ENCODE data around the gene HOXC9. TPM values are rescaled to one million over a fixed set of nuclear protein-coding genes. Genes with fewer than 3 reads are reported as not detected.

The HOXC9 gene
- total RNA-seq, 1 experiment from 2014 or later: 0.54 TPM

DNA sequence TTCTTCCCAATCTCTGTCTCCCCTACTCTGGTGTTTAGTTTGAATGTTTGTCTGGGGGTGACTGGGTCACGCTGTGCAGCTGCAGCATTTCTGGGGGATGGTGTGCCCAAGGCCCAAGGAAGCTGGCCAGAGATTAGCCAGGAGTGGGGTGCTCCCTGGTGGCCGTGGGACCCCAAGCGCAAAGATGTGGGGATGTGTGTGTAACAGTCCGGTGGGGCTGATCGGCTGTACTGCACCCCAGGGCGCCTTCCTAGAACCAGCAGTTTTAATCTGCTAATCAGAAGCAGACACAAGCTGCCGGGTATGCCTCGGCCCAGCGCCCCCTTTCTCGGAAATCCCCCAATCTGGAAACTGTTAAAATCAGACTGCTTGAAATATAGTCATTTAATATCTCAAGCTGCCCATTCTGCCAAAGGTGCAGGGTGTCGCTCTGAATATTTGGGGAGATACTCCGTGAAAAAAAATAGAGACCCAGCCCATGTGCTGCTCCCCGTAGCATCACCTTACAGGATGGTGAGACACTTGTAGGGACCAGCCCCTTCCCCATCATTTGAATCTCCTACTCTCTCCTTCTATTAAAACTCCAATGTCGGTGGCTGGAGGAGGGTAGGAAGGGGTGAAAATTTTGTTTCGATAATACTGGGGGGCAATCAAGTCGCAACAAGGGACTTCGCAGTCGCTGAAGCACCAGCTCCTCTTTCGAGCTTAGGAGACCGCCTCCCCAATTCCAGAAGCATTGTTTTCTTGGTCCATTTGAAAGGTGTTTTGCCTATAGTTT, 4.3 kb downstream of the HOXC9 start:
- intact Hi-C loops (cut with micrococcal nuclease; ENCODE audit: unreplicated experiment): no loop called here
- Mint-ChIP-seq H3K27me3 (ENCODE audit: unreplicated experiment) (peaks cover 89% of the 10 kb centered on the region), H3K4me3 (ENCODE audit: low read depth, unreplicated experiment) (no peak overlapping the region)

DNA sequence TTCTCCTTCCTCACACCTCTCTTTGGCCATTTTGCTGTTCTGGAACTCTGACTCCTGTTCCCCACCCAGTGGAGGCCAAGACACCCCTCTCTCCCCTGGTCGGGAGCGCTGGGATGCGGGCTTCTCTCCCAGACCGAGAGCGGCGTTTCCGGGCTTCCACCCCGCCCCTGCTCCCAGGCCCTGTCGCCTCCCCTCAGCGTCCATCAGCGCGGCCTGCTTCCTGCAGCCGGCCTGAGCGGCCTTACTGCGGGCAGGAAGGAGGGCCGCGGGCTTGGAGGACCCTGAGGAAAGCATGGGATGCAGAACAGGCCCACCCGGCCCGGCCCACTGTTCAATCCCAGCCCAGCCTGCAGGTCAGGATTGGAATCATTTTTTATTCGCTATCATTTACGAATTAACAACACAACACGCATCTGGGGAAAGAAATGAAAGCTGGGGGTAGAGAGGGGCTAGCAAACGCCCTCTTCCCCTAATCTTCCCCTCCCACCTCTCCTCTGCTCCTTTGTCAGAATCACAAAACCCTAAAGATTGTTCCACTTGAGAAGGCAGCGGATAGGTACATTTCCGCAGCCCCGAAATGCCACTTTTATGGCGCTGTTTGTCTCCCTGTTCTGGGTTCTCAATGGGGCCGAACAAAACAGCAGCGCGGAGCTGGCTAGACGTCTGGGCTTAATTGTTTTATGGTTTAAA, 5.0 kb downstream of the HOXC9 start:
- DNase-seq: no peak
- no TSS peak for BruUV-seq (replicated peaks)
- H3K9me3 Mint-ChIP-seq (ENCODE audit: low read depth, unreplicated experiment): no peaks in the 10 kb centered on the region
- no peak overlapping the region for H3K4me3 Mint-ChIP-seq (ENCODE audit: low read depth, unreplicated experiment)
- H3K27ac Mint-ChIP-seq (ENCODE audit: unreplicated experiment): no peak overlapping the region
- intact Hi-C loops (cut with micrococcal nuclease; ENCODE audit: unreplicated experiment): no loop called here
- H3K27me3 Mint-ChIP-seq (ENCODE audit: unreplicated experiment): peaks cover 97% of the 10 kb centered on the region
- CTCF ChIA-PET: interaction anchor here (2.0 to 2.7 kb wide), 4 partner anchors 187 to 202 kb away, joined by 9 to 45 read pairs (median 19); no protein-coding TSS in a partner anchor
- peaks cover 12% of the 10 kb centered on the region for H3K36me3 Mint-ChIP-seq (ENCODE audit: insufficient read depth, unreplicated experiment)
- TF ChIP-seq, protein P1, sequence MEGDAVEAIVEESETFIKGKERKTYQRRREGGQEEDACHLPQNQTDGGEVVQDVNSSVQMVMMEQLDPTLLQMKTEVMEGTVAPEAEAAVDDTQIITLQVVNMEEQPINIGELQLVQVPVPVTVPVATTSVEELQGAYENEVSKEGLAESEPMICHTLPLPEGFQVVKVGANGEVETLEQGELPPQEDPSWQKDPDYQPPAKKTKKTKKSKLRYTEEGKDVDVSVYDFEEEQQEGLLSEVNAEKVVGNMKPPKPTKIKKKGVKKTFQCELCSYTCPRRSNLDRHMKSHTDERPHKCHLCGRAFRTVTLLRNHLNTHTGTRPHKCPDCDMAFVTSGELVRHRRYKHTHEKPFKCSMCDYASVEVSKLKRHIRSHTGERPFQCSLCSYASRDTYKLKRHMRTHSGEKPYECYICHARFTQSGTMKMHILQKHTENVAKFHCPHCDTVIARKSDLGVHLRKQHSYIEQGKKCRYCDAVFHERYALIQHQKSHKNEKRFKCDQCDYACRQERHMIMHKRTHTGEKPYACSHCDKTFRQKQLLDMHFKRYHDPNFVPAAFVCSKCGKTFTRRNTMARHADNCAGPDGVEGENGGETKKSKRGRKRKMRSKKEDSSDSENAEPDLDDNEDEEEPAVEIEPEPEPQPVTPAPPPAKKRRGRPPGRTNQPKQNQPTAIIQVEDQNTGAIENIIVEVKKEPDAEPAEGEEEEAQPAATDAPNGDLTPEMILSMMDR (IDR thresholded peaks at IDR 0.05; ENCODE audit: unreplicated experiment): no peak
- H3K4me1 Mint-ChIP-seq (ENCODE audit: low read depth, unreplicated experiment): peaks cover 8% of the 10 kb centered on the region

More for the DNA sequence above, 4.3 kb downstream of the HOXC9 start:
- peaks cover 17% of the 10 kb centered on the region for H3K36me3 Mint-ChIP-seq (ENCODE audit: insufficient read depth, unreplicated experiment)
- CTCF ChIA-PET: interaction anchor here (1.1 to 2.7 kb wide), 3 partner anchors 19 to 202 kb away, joined by 3 to 25 read pairs (median 9); partner anchors contain the start of gene HOXC10
- no peaks in the 10 kb centered on the region for H3K9me3 Mint-ChIP-seq (ENCODE audit: low read depth, unreplicated experiment)
- no TSS peak for BruUV-seq (replicated peaks)
- H3K4me1 Mint-ChIP-seq (ENCODE audit: low read depth, unreplicated experiment): peaks cover 8% of the 10 kb centered on the region
- no peak overlapping the region for H3K27ac Mint-ChIP-seq (ENCODE audit: unreplicated experiment)
- DNase-seq: no peak
- TF ChIP-seq, protein P1 (IDR thresholded peaks at IDR 0.05; ENCODE audit: unreplicated experiment): no peak

DNA sequence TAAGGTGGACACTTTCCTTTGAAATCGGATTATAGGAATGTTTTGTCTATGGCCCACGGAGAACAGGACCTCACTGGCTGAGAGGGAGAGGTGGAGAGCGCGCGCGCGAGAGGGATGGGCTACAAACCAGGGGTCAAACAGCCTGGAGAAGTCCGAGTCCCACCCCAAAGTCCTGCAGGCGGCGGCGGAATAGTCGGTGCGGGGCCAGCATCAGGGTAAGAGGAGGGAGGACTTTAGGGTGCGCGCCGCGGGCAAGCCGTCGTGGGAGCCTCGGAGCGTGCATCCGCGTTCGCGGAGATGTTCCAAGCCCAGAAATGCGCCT, 5.5 kb downstream of the HOXC9 start:
- Mint-ChIP-seq H3K27ac (ENCODE audit: unreplicated experiment) (no peak overlapping the region), H3K4me3 (ENCODE audit: low read depth, unreplicated experiment) (no peak overlapping the region), H3K27me3 (ENCODE audit: unreplicated experiment) (peaks cover 100% of the 10 kb centered on the region), H3K9me3 (ENCODE audit: low read depth, unreplicated experiment) (no peaks in the 10 kb centered on the region), H3K4me1 (ENCODE audit: low read depth, unreplicated experiment) (peaks cover 8% of the 10 kb centered on the region), H3K36me3 (ENCODE audit: insufficient read depth, unreplicated experiment) (peaks cover 7% of the 10 kb centered on the region)
- intact Hi-C loops (cut with micrococcal nuclease; ENCODE audit: unreplicated experiment): no loop called here
- BruUV-seq (replicated peaks): no TSS peak
- DNase-seq: no peak
- CTCF ChIA-PET: interaction anchor here (0.6 to 2.7 kb wide), 10 partner anchors 12 to 248 kb away, joined by 3 to 45 read pairs (median 7); partner anchors contain the start of genes HOXC5 and HOXC6
- TF ChIP-seq, protein P1 (IDR thresholded peaks at IDR 0.05; ENCODE audit: unreplicated experiment): no peak

DNA sequence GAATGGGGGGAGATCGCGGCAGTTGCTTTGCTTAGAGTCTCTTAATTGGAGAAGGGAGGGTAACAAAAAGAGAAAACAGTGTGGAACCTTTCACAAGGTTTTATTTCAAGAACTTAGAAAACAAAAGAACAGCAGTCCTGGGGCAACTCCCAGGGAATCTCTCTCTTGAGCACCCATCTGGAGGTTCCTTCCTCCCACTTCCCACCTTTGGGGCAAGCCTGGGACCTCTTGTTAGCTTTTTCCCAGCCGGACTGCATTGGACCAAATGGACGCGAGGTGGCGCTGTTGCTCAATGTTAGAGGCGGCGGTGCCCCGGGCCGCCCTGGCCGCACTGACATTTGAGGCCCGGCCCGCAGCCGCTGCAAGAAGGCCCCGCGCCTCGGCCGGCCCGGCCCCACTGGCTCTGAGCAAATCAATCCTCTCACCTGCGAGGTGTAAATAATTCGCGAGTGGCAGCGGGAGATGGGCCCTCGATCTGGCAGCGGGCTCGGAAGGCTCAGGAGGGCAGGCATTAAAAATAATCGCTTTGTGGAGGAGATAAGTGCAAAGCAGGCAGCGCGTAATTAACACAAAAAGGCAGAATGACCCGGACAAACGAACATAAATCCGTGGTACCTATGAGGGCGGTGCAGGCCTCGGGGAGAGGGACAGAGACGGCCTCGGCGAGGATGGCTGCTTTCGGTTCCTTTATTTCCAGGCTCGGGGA, 6.0 kb downstream of the HOXC9 start:
- CTCF ChIA-PET: interaction anchor here (0.6 to 2.7 kb wide), 10 partner anchors 11 to 249 kb away, joined by 3 to 45 read pairs (median 7); partner anchors contain the start of genes HOXC5 and HOXC6
- TF ChIP-seq, protein P1 (IDR thresholded peaks at IDR 0.05; ENCODE audit: unreplicated experiment): peak; percentile 95
- H3K27ac Mint-ChIP-seq (ENCODE audit: unreplicated experiment): no peak overlapping the region
- peaks cover 100% of the 10 kb centered on the region for H3K27me3 Mint-ChIP-seq (ENCODE audit: unreplicated experiment)
- H3K4me1 Mint-ChIP-seq (ENCODE audit: low read depth, unreplicated experiment): peaks cover 11% of the 10 kb centered on the region
- H3K36me3 Mint-ChIP-seq (ENCODE audit: insufficient read depth, unreplicated experiment): peaks cover 4% of the 10 kb centered on the region
- BruUV-seq (replicated peaks): no TSS peak
- intact Hi-C loops (cut with micrococcal nuclease; ENCODE audit: unreplicated experiment): loop anchor here (1.0 to 2.0 kb wide), 2 partner anchors 195 to 201 kb away; no protein-coding TSS in a partner anchor
- no peaks in the 10 kb centered on the region for H3K9me3 Mint-ChIP-seq (ENCODE audit: low read depth, unreplicated experiment)
- peak; percentile 90 for DNase-seq
- peak overlapping the region; percentile 28 for H3K4me3 Mint-ChIP-seq (ENCODE audit: low read depth, unreplicated experiment)

All from Calu3 (cell line).